IPS DF 6.9 (cell line): ENCODE measurements around the gene OSBP2.

Experiments
- DNase-seq: peaks from one replicate; pipeline ENCODE4 v3.0.0-alpha.2; 2013; ENCODE audit warnings: low read depth, low spot score
- H3K27ac ChIP-seq: one replicate; pipeline ENCODE4 v1.5.1; 2013; ENCODE audit warnings: low read length, control low read depth
- H3K27me3 ChIP-seq: 2 replicates; pipeline ENCODE4 v1.6.1; 2013; ENCODE audit warnings: mild to moderate bottlenecking, low read length; ENCODE audit not compliant: control insufficient read depth, insufficient read depth
- H3K36me3 ChIP-seq: 2 replicates; pipeline ENCODE4 v1.6.1; 2013; ENCODE audit warnings: low read length; ENCODE audit not compliant: control insufficient read depth, insufficient read depth
- H3K4me1 ChIP-seq: 2 replicates; pipeline ENCODE4 v1.6.1; 2013; ENCODE audit warnings: low read length; ENCODE audit not compliant: control insufficient read depth, insufficient read depth
- H3K4me3 ChIP-seq: 2 replicates; pipeline ENCODE4 v1.5.1; 2013; ENCODE audit warnings: mild to moderate bottlenecking, low read length
- H3K9me3 ChIP-seq: 2 replicates; pipeline ENCODE4 v1.6.1; 2013; ENCODE audit warnings: low read length, inconsistent platforms; ENCODE audit not compliant: control insufficient read depth, insufficient read depth
- WGBS: extraction: QIAGEN DNeasy Blood & Tissue Kit; methylation state at CpG from one replicate; pipeline ENCODE4 v1.1.7; 2013; ENCODE audit warnings: mixed read lengths, missing lambda C conversion rate; ENCODE audit not compliant: insufficient read length, insufficient coverage; 5-methylcytosine and 5-hydroxymethylcytosine counted together

The OSBP2 gene

DNA sequence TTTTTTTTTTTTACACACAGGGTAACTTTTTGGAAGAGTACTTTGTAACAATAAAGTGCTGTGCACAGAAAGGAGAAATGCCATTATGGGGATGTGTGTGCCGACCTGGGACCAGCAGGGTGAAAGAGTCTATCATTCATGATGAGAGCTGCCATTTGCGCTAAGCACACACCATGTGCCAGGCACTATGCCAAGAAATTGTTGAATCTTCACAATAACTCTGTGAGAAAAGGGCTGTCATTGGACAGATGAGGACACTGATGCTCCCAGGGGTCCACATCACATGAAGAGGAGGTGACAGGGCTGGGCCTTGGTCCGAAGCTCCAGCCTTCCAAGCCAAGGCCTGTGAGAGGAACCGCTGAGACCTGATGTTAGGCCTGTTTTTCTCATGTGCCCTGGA lies 32.6 kb upstream of the OSBP2 start:
- H3K9me3 ChIP-seq, result no peaks in the 10 kb centered on the region
- H3K36me3 ChIP-seq, result 0 out of 2 replicates have a peak, but pooled peaks cover 2% of the 10 kb centered on the region
- no CpG with 5 or more reads among the region's 4 CpGs for WGBS
- H3K4me3 ChIP-seq, result no peak overlapping the region
- no peak overlapping the region for H3K27ac ChIP-seq
- H3K4me1 ChIP-seq, result no peaks in the 10 kb centered on the region
- DNase-seq, result no peak
- no peaks in the 10 kb centered on the region for H3K27me3 ChIP-seq

DNA sequence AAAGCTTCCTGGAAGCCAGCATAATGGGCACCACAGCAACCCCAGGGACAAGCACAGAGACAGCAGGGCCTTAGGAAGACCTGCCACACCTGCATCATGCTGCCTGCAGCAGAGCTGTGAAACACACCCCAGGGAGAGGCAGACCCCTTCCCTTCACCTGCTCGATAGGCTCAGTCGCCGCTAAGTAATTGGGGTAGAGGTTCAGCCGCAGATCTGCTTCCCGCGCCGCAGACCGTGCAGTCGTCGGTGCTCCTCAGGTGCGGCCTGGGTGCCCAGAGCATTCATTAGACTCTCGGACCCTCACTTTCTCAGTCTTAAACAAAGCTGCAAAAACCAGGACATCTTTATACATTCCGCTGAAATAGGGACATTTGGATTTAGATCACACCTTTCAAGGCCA lies 29.9 kb upstream of the OSBP2 start:
- 0 out of 2 replicates have a peak, but pooled peaks cover 2% of the 10 kb centered on the region for H3K36me3 ChIP-seq
- H3K4me1 ChIP-seq, result no peaks in the 10 kb centered on the region
- no peaks in the 10 kb centered on the region; the same call in 1 of the 2 replicates for H3K27me3 ChIP-seq
- H3K27ac ChIP-seq, result no peak overlapping the region
- no CpG with 5 or more reads among the region's 13 CpGs for WGBS
- no peaks in the 10 kb centered on the region for H3K9me3 ChIP-seq
- no peak overlapping the region for H3K4me3 ChIP-seq
- no peak for DNase-seq

- WGBS, result no CpG with 5 or more reads among the region's 2 CpGs
- H3K9me3 ChIP-seq, result no peaks in the 10 kb centered on the region
- DNase-seq, result no peak
- no peak overlapping the region for H3K27ac ChIP-seq
- H3K36me3 ChIP-seq, result 0 out of 2 replicates have a peak, but pooled peaks cover 2% of the 10 kb centered on the region
- H3K27me3 ChIP-seq, result no peaks in the 10 kb centered on the region; the same call in 1 of the 2 replicates
- no peaks in the 10 kb centered on the region for H3K4me1 ChIP-seq
- no peak overlapping the region for H3K4me3 ChIP-seq
These were observed 29.4 kb upstream of the OSBP2 start for GRCh38 chr22:30665266-30665665.

GRCh38 chr22:30665786-30666185 lies 28.9 kb upstream of the OSBP2 start:
- WGBS, result no CpG with 5 or more reads among the region's 4 CpGs
- H3K9me3 ChIP-seq, result no peaks in the 10 kb centered on the region
- no peak overlapping the region for H3K4me3 ChIP-seq
- no peaks in the 10 kb centered on the region; the same call in 1 of the 2 replicates for H3K27me3 ChIP-seq
- 0 out of 2 replicates have a peak, but pooled peaks cover 2% of the 10 kb centered on the region for H3K36me3 ChIP-seq
- no peaks in the 10 kb centered on the region for H3K4me1 ChIP-seq
- DNase-seq, result no peak
- H3K27ac ChIP-seq, result no peak overlapping the region

DNA sequence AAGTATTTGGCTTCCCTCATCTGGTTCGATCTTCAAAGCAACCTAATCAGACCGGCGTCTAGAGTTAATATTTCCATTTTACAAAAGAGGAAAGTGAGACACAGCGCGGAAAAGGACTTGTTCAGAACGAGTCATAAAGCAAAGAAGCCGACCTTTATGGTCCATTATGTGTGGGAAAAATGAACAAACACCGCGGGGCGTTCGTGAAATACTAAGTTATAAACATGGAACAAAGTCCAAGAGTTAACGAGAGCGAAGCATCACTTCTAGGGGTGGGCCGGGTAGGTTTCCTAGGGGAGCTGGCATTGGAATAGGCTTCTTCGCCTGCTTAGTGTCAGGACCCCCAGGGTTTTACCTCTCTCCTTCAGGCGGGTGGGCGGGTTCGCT lies 27.6 kb upstream of the OSBP2 start:
- Histone ChIP-seq H3K27me3 (no peaks in the 10 kb centered on the region; the same call in 1 of the 2 replicates), H3K27ac (no peak overlapping the region), H3K36me3 (0 out of 2 replicates have a peak, but pooled peaks cover 2% of the 10 kb centered on the region), H3K4me3 (peak overlapping the region; percentile 27; the same call in 1 of the 2 replicates), H3K9me3 (no peaks in the 10 kb centered on the region), H3K4me1 (no peaks in the 10 kb centered on the region)
- WGBS, result no CpG with 5 or more reads among the region's 18 CpGs
- no peak for DNase-seq

DNA sequence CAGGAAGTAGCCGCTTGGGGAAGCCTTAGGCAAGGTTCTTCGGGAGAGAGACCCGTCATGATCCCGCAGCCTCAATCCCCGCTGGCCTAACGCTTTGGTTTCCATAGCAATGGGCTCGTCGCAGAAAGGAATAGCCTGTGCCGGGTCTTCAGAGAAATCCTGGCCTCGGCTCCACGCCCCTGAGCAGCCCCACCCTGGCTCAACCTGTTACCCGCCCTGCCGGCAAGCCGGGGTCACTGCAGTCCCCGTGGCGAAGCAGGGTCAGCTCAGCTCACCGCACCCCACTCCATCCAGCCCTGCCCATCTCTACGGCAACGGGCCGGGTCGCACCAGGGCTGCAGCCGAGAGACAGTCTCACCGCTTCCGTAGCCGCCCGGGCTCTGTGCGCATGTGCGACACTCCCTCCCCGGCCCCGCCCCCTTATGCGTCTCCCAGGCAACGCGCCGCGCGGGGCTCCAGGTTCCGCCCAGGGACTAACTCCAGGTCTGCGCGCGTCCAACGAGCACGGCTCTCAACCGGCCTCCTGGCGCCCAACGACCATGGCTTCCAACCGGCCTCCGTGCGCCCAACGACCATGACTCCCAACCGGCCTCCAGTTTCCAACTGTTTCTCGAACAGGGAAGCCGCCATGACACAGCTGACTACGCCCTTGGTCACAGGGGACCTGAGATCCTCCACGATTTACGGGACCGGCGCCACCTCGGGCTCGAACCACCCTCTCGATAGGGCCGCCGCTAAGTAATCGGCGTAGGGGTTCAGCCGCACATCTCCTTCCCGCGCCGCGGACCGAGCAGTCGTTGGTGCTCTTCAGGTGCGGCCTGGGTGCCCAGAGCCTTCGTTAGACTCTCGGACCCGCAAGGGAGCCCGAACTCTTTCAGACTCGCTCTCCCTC lies 26.9 kb upstream of the OSBP2 start, which contains the start of gene DUSP18:
TSS of gene DUSP18 (minus strand) at position 382 of the 892 bp plus-strand sequence. CDS start 3,872 bp downstream, outside the sequence.
- 0 out of 2 replicates have a peak, but pooled peaks cover 2% of the 10 kb centered on the region for H3K36me3 ChIP-seq
- no peak within 1 kb of the TSS for H3K27ac ChIP-seq
- WGBS, result no CpG with 5 or more reads among the region's 77 CpGs
- peak within 1 kb of the TSS; percentile 68; the same call in 1 of the 2 replicates for H3K4me3 ChIP-seq
- no peaks in the 10 kb centered on the region; the same call in 1 of the 2 replicates for H3K27me3 ChIP-seq
- H3K9me3 ChIP-seq, result no peaks in the 10 kb centered on the region
- DNase-seq, result peak; percentile 89
- no peaks in the 10 kb centered on the region for H3K4me1 ChIP-seq

DNA sequence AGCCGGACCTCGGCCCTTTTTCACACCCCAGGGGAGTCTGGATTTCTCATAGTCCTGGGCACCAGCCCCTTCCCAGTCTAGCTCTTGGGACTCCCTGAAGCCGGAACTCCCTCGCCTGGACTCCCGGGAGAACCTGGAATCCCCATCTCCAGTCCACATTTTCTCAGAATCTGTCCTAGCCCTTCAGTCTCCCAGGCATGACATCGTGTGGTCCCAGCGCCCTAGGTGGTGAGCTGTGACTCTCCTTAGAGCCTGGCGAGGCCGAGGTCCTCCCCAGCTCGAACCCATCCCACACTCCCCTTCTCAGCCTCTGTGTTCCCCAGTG lies 26.3 kb upstream of the OSBP2 start:
- 0 out of 2 replicates have a peak, but pooled peaks cover 2% of the 10 kb centered on the region for H3K36me3 ChIP-seq
- H3K27me3 ChIP-seq, result no peaks in the 10 kb centered on the region; the same call in 1 of the 2 replicates
- DNase-seq, result no peak
- H3K4me1 ChIP-seq, result no peaks in the 10 kb centered on the region
- peak overlapping the region; percentile 68; the same call in 1 of the 2 replicates for H3K4me3 ChIP-seq
- H3K9me3 ChIP-seq, result no peaks in the 10 kb centered on the region
- whole genome bisulfite sequencing, result no CpG with 5 or more reads among the region's 10 CpGs
- no peak overlapping the region for H3K27ac ChIP-seq

DNA sequence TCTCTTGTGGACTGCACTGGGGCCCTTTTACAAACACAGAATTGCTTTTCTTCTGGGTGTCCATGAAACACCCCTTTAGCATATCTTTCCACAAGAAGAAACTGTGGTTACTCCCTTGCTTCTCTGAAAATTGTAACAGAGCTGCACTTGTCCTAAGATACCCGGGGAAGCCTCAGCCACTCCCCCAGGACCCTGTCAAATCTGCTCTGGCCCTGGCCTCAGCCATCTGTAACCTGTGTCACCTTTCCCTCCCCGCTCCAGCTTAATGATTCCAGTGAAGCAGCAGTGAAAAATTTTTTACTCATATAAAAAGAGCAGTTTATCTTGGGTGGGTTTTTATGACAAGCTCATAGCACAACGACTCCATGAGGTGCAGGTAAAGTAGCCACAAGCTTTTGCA lies 23.6 kb upstream of the OSBP2 start:
- Histone ChIP-seq H3K4me3 (no peak overlapping the region), H3K36me3 (no peaks in the 10 kb centered on the region)

GRCh38 chr22:30673136-30673535 lies 21.5 kb upstream of the OSBP2 start:
- Histone ChIP-seq H3K36me3 (no peaks in the 10 kb centered on the region), H3K4me1 (no peaks in the 10 kb centered on the region), H3K4me3 (no peak overlapping the region), H3K27me3 (no peaks in the 10 kb centered on the region; the same call in 1 of the 2 replicates), H3K9me3 (no peaks in the 10 kb centered on the region), H3K27ac (no peak overlapping the region)
- WGBS, result no CpG with 5 or more reads among the region's 4 CpGs
- no peak for DNase-seq

More for the DNA sequence above, 23.6 kb upstream of the OSBP2 start:
- H3K27me3 ChIP-seq, result no peaks in the 10 kb centered on the region; the same call in 1 of the 2 replicates
- H3K27ac ChIP-seq, result no peak overlapping the region
- DNase-seq, result no peak
- no peaks in the 10 kb centered on the region for H3K4me1 ChIP-seq
- H3K9me3 ChIP-seq, result no peaks in the 10 kb centered on the region
- no CpG with 5 or more reads among the region's 3 CpGs for WGBS

DNA sequence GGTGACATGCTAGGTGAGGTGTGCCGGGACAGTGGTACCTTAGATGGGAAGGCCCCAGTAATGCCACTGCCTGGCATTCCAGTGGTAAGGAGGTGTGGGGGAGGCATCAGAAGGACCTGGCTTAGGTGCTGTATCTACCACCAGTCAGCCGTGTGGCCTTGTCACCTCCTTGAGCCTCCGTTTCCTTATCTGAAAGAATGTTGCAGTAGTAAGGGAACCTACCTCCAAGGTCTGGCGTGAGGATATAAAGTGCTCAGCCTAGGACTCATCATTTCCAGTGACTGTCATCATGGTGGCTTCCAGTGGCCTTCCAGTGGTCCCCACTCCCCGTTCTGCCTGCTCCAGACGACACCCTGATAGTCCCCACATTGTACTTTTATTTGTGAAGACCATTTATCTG lies 20.2 kb upstream of the OSBP2 start:
- no peaks in the 10 kb centered on the region for H3K4me1 ChIP-seq
- no peak for DNase-seq
- H3K27me3 ChIP-seq, result no peaks in the 10 kb centered on the region
- no peak overlapping the region for H3K4me3 ChIP-seq
- H3K36me3 ChIP-seq, result no peaks in the 10 kb centered on the region
- no peaks in the 10 kb centered on the region for H3K9me3 ChIP-seq
- no peak overlapping the region for H3K27ac ChIP-seq
- WGBS, result no CpG with 5 or more reads among the region's 6 CpGs
